ENCODE data around the gene CAMKK1.

Gene CAMKK1

GRCh38 chr17:3905017-3905520 lies 12.2 kb upstream of the CAMKK1 start:
- TF ChIP-seq CTCF (IDR thresholded peaks at IDR 0.05; ENCODE audit: insufficient read depth, missing control alignments): no peak
- DNase-seq (ENCODE audit: insufficient read length, low spot score) (no peak), FAIRE-seq (no peak)

GRCh38 chr17:3904501-3904900 lies 11.6 kb upstream of the CAMKK1 start:
- DNase-seq (ENCODE audit: insufficient read length, low spot score) (no peak), FAIRE-seq (no peak)
- TF ChIP-seq CTCF (IDR thresholded peaks at IDR 0.05; ENCODE audit: insufficient read depth, missing control alignments): no peak

- TF ChIP-seq CTCF (IDR thresholded peaks at IDR 0.05; ENCODE audit: insufficient read depth, missing control alignments): no peak
- FAIRE-seq: no peak
- DNase-seq (ENCODE audit: insufficient read length, low spot score): no peak
These were observed 11.0 kb upstream of the CAMKK1 start for GRCh38 chr17:3903881-3904290.

- FAIRE-seq: no peak
- no peak for DNase-seq (ENCODE audit: insufficient read length, low spot score)
- no peak for TF ChIP-seq CTCF (IDR thresholded peaks at IDR 0.05; ENCODE audit: insufficient read depth, missing control alignments)
These were observed 10.4 kb upstream of the CAMKK1 start for GRCh38 chr17:3903051-3903825.

GRCh38 chr17:3900646-3901045 lies 7.8 kb upstream of the CAMKK1 start:
- no peak for FAIRE-seq
- no peak for DNase-seq (ENCODE audit: insufficient read length, low spot score)
- TF ChIP-seq CTCF (IDR thresholded peaks at IDR 0.05; ENCODE audit: insufficient read depth, missing control alignments): no peak

GRCh38 chr17:3897731-3898130 lies 4.9 kb upstream of the CAMKK1 start:
- DNase-seq (ENCODE audit: insufficient read length, low spot score) (no peak), FAIRE-seq (no peak)
- TF ChIP-seq CTCF (IDR thresholded peaks at IDR 0.05; ENCODE audit: insufficient read depth, missing control alignments): no peak

- DNase-seq (ENCODE audit: insufficient read length, low spot score) (no peak), FAIRE-seq (no peak)
- no peak for TF ChIP-seq CTCF (IDR thresholded peaks at IDR 0.05; ENCODE audit: insufficient read depth, missing control alignments)
These were observed 4.0 kb upstream of the CAMKK1 start for GRCh38 chr17:3896968-3897235.
